Measurements from ENCODE around the gene RBM27. TPM values are rescaled to one million over a fixed set of nuclear protein-coding genes. Genes with fewer than 3 reads are reported as not detected.
"Not testable (repeated sequence)": the region's sequence is repeated elsewhere in the genome, so short reads cannot be mapped to it uniquely, and the experiment has no call there.

RBM27 gene
- total RNA-seq, 1 experiment from 2014 or later: 26.3 TPM

DNA sequence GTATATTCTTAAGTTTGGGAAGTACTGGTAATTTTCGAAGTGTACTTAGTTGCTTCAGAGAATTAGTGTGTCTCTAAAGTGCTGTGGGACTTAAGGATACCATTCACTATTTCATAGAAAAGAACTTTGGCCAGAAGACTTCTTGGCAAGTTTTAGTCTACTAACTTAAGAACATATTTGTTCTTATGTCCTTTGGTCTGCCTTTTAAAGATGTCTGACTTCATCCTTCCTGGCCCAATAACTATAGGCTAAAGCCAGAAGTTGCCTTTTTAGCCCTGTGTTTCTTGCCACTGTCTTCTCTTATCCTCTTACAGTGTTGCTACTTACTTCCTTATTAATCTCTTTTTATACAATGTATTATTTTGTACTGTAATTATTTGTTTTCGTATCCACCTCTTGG is 6.3 kb downstream of the RBM27 start:
- Mint-ChIP-seq H3K27me3 (ENCODE audit: unreplicated experiment) (no peaks in the 10 kb centered on the region), H3K36me3 (ENCODE audit: insufficient read depth, unreplicated experiment) (peaks cover 15% of the 10 kb centered on the region), H3K4me3 (ENCODE audit: low read depth, unreplicated experiment) (no peak overlapping the region), H3K27ac (ENCODE audit: unreplicated experiment) (no peak overlapping the region), H3K4me1 (ENCODE audit: low read depth, unreplicated experiment) (peaks cover 18% of the 10 kb centered on the region), H3K9me3 (ENCODE audit: low read depth, unreplicated experiment) (no peaks in the 10 kb centered on the region)
- no TSS peak for BruUV-seq (replicated peaks)
- no peak for DNase-seq
- intact Hi-C loops (cut with micrococcal nuclease; ENCODE audit: unreplicated experiment): loop anchor here (10.0 kb wide), 1 partner anchor 215 kb away; no protein-coding TSS in a partner anchor
- TF ChIP-seq, protein P1, sequence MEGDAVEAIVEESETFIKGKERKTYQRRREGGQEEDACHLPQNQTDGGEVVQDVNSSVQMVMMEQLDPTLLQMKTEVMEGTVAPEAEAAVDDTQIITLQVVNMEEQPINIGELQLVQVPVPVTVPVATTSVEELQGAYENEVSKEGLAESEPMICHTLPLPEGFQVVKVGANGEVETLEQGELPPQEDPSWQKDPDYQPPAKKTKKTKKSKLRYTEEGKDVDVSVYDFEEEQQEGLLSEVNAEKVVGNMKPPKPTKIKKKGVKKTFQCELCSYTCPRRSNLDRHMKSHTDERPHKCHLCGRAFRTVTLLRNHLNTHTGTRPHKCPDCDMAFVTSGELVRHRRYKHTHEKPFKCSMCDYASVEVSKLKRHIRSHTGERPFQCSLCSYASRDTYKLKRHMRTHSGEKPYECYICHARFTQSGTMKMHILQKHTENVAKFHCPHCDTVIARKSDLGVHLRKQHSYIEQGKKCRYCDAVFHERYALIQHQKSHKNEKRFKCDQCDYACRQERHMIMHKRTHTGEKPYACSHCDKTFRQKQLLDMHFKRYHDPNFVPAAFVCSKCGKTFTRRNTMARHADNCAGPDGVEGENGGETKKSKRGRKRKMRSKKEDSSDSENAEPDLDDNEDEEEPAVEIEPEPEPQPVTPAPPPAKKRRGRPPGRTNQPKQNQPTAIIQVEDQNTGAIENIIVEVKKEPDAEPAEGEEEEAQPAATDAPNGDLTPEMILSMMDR (IDR thresholded peaks at IDR 0.05; ENCODE audit: unreplicated experiment): no peak
- CTCF ChIA-PET: no interaction called here

DNA sequence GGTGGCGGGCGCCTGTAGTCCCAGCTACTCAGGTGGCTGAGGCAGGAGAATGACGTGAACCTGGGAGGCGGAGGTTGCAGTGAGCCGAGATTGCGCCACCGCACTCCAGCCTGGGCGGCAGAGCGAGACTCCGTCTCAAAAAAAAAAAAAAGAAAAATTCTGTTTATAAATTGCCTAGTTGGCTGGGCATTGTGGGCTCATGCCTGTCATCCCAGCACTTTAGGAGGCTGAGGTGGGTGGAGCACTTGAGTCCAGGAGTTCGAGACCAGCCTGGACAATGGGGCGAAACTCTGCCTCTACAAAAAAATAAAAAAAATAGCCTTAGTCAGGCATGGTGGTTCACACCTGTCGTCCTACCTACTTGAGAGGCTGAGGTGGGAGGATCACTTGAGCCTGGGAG is 7.4 kb downstream of the RBM27 start:
- H3K4me3 Mint-ChIP-seq (ENCODE audit: low read depth, unreplicated experiment); H3K27me3 Mint-ChIP-seq (ENCODE audit: unreplicated experiment); CTCF ChIA-PET; intact Hi-C loops (cut with micrococcal nuclease; ENCODE audit: unreplicated experiment); H3K27ac Mint-ChIP-seq (ENCODE audit: unreplicated experiment); H3K9me3 Mint-ChIP-seq (ENCODE audit: low read depth, unreplicated experiment); DNase-seq; BruUV-seq (replicated peaks): not testable (repeated sequence)
- peaks cover 18% of the 10 kb centered on the region for H3K4me1 Mint-ChIP-seq (ENCODE audit: low read depth, unreplicated experiment)
- peaks cover 15% of the 10 kb centered on the region for H3K36me3 Mint-ChIP-seq (ENCODE audit: insufficient read depth, unreplicated experiment)

DNA sequence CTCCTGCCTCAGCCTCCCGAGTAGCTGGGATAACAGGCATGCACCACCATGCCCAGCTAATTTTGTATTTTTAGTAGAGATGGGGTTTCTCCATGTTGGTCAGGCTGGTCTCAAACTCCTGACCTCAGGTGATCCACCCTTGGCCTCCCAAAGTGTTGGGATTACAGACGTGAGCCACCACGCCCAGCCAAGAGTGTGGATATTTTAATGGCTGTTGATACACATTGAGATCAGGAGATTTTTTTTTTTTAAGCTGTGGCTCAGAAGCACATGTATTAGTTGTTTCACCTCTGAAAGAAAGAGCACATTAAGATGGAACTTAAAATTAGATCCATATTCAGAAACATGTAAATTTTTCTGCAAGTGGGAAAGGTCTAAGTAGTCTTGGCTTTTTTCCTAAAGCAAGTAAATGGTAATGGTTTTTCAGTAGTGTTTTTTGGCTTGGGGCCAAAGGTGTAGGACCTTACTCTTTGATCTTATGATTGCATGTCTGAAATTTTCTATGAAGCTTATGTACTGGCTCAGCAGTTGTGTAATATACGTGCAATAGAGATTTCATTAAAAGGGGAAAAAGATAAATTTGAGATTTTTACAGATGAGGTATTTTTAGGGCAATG is 9.9 kb downstream of the RBM27 start:
- intact Hi-C loops (cut with micrococcal nuclease; ENCODE audit: unreplicated experiment): no loop called here
- CTCF ChIA-PET: interaction anchor here (1.7 kb wide), 1 partner anchor 10 kb away, joined by 4 read pairs; the partner anchor contains the start of gene RBM27
- Mint-ChIP-seq H3K27me3 (ENCODE audit: unreplicated experiment) (no peaks in the 10 kb centered on the region), H3K36me3 (ENCODE audit: insufficient read depth, unreplicated experiment) (peaks cover 15% of the 10 kb centered on the region), H3K9me3 (ENCODE audit: low read depth, unreplicated experiment) (no peaks in the 10 kb centered on the region), H3K27ac (ENCODE audit: unreplicated experiment) (no peak overlapping the region), H3K4me3 (ENCODE audit: low read depth, unreplicated experiment) (no peak overlapping the region), H3K4me1 (ENCODE audit: low read depth, unreplicated experiment) (peaks cover 18% of the 10 kb centered on the region)
- BruUV-seq (replicated peaks): no TSS peak
- TF ChIP-seq, protein P1 (IDR thresholded peaks at IDR 0.05; ENCODE audit: unreplicated experiment): no peak
- DNase-seq: peak; percentile 37

DNA sequence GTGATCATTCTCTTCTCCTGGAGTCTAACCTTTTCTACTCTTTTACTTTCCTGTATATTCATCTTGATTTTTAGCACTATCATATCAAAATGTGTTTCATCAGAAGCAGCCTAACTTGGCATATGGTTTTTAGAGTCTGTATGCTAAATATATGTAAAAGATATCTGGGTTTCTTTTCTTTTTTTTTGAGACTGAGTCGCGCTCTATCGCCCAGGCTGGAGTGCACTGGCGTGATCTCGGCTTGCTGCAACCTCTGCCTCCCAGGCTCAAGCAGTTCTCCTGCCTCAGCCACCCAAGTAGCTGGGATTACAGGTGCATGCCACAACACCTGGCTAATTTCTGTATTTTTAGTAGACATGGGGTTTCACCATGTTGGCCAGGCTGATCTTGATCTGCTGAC is 11.5 kb downstream of the RBM27 start:
- H3K4me1 Mint-ChIP-seq (ENCODE audit: low read depth, unreplicated experiment); BruUV-seq (replicated peaks); DNase-seq; H3K27me3 Mint-ChIP-seq (ENCODE audit: unreplicated experiment); H3K27ac Mint-ChIP-seq (ENCODE audit: unreplicated experiment); H3K4me3 Mint-ChIP-seq (ENCODE audit: low read depth, unreplicated experiment); intact Hi-C loops (cut with micrococcal nuclease; ENCODE audit: unreplicated experiment); H3K9me3 Mint-ChIP-seq (ENCODE audit: low read depth, unreplicated experiment): not testable (repeated sequence)
- peaks cover 20% of the 10 kb centered on the region for H3K36me3 Mint-ChIP-seq (ENCODE audit: insufficient read depth, unreplicated experiment)
- CTCF ChIA-PET: interaction anchor here (0.5 to 1.7 kb wide), 2 partner anchors 12 to 43 kb away, joined by 3 to 4 read pairs; partner anchors contain the start of gene RBM27

DNA sequence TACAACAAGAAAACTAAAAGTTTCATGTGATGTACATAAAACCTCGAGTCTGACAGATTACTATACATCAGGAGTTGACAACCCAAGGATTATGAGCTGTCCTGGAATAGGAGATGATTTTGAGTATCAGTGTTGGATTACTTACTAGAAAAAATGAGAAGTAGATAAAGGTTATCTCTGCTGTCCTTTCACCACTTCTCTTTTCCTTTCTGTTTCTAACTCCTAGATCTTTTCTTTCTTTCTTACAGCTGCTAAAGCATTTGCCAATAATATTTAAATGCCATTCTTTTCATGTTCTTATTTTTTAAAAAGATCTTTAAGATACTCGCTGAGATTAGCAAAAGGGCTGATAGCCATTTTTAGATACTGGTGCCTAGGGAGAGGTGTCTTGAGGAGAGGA is 14.8 kb downstream of the RBM27 start:
- no peak overlapping the region for H3K4me3 Mint-ChIP-seq (ENCODE audit: low read depth, unreplicated experiment)
- H3K27ac Mint-ChIP-seq (ENCODE audit: unreplicated experiment): no peak overlapping the region
- no peaks in the 10 kb centered on the region for H3K9me3 Mint-ChIP-seq (ENCODE audit: low read depth, unreplicated experiment)
- peaks cover 8% of the 10 kb centered on the region for H3K4me1 Mint-ChIP-seq (ENCODE audit: low read depth, unreplicated experiment)
- CTCF ChIA-PET: interaction anchor here (1.4 kb wide), 1 partner anchor 18 kb away, joined by 4 read pairs; no protein-coding TSS in a partner anchor
- H3K36me3 Mint-ChIP-seq (ENCODE audit: insufficient read depth, unreplicated experiment): peaks cover 18% of the 10 kb centered on the region
- intact Hi-C loops (cut with micrococcal nuclease; ENCODE audit: unreplicated experiment): no loop called here
- H3K27me3 Mint-ChIP-seq (ENCODE audit: unreplicated experiment): no peaks in the 10 kb centered on the region
- TF ChIP-seq, protein P1 (IDR thresholded peaks at IDR 0.05; ENCODE audit: unreplicated experiment): no peak
- no peak for DNase-seq
- BruUV-seq (replicated peaks): no TSS peak

Data from Calu3 (cell line).